ENCODE data around the gene TSPAN5.

The TSPAN5 gene

GRCh38 chr4:98452091-98452490 lies 206.3 kb downstream of the TSPAN5 start:
- DNase-seq (ENCODE audit: low read depth) = no peak
- no peak for TF ChIP-seq CTCF (IDR thresholded peaks at IDR 0.05; ENCODE audit: low read length, missing control alignments)
- H3K4me3 ChIP-seq (replicated peaks; ENCODE audit: low read depth, low read length) = no peak overlapping the region

- DNase-seq (ENCODE audit: low read depth) = no peak
- H3K4me3 ChIP-seq (replicated peaks; ENCODE audit: low read depth, low read length) = no peak overlapping the region
- TF ChIP-seq CTCF (IDR thresholded peaks at IDR 0.05; ENCODE audit: low read length, missing control alignments) = no peak
Measured at GRCh38 chr4:98448908-98449307, 209.5 kb downstream of the TSPAN5 start.

- no peak for DNase-seq (ENCODE audit: low read depth)
- TF ChIP-seq CTCF (IDR thresholded peaks at IDR 0.05; ENCODE audit: low read length, missing control alignments) = no peak
Measured at GRCh38 chr4:98447648-98448047, 210.8 kb downstream of the TSPAN5 start.

GRCh38 chr4:98446499-98447375 lies 211.7 kb downstream of the TSPAN5 start:
- no peak overlapping the region for H3K4me3 ChIP-seq (replicated peaks; ENCODE audit: low read depth, low read length)
- peak; percentile 57 for DNase-seq (ENCODE audit: low read depth)
- TF ChIP-seq CTCF (IDR thresholded peaks at IDR 0.05; ENCODE audit: low read length, missing control alignments) = no peak

More at GRCh38 chr4:98447648-98448047, 210.8 kb downstream of the TSPAN5 start:
- H3K4me3 ChIP-seq (replicated peaks; ENCODE audit: low read depth, low read length) = no peak overlapping the region

- DNase-seq (ENCODE audit: low read depth) = no peak
- no peak overlapping the region for H3K4me3 ChIP-seq (replicated peaks; ENCODE audit: low read depth, low read length)
- TF ChIP-seq CTCF (IDR thresholded peaks at IDR 0.05; ENCODE audit: low read length, missing control alignments) = no peak
Measured at GRCh38 chr4:98444371-98444770, 214.0 kb downstream of the TSPAN5 start.

GRCh38 chr4:98434816-98435215 lies 223.6 kb downstream of the TSPAN5 start:
- no peak overlapping the region for H3K4me3 ChIP-seq (replicated peaks; ENCODE audit: low read depth, low read length)
- no peak for DNase-seq (ENCODE audit: low read depth)
- TF ChIP-seq CTCF (IDR thresholded peaks at IDR 0.05; ENCODE audit: low read length, missing control alignments) = no peak

GRCh38 chr4:98433691-98434090 lies 224.7 kb downstream of the TSPAN5 start:
- H3K4me3 ChIP-seq (replicated peaks; ENCODE audit: low read depth, low read length) = no peak overlapping the region
- TF ChIP-seq CTCF (IDR thresholded peaks at IDR 0.05; ENCODE audit: low read length, missing control alignments) = no peak
- no peak for DNase-seq (ENCODE audit: low read depth)

All from fibroblast of pulmonary artery (primary cell).